Stimulated activated CD4-positive, alpha-beta T cell treated with anti-CD3 and anti-CD28 coated beads, Interleukin-1b, Interleukin-23, amount 100 ng/mL, for 48 hours (primary cell): Measurements from ENCODE around the gene MPHOSPH6.
"Not testable (repeated sequence)": the region's sequence is repeated elsewhere in the genome, so short reads cannot be mapped to it uniquely, and the experiment has no call there.

Experiments
- DNase-seq: peaks from one replicate; pipeline ENCODE4 v3.0.0-alpha.2; 2020

The MPHOSPH6 gene

GRCh38 chr16:82167670-82168069 lies 2.4 kb downstream of the MPHOSPH6 start:
- no peak for DNase-seq

GRCh38 chr16:82160226-82160625 lies 9.8 kb downstream of the MPHOSPH6 start:
- DNase-seq, result no peak

DNA sequence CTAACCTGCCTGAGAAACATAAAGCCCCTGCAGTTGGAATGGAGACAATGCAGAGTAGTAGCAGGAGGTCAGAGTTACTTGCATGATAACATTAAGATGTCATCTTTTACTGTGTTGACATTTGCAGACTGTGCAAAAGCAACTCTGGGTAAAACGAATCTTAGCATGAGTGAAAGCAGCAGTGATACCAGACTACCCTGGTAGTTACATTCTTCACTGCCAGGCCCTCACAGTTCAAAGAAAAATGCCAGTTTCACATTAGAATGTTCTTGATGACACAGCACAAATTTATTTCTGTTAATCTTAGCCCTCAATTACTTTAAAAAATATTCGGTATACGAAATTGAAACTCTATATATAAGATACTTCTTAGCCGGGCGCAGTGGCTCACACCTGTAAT lies 12.2 kb downstream of the MPHOSPH6 start:
- DNase-seq, result no peak

GRCh38 chr16:82157534-82157812 lies 12.6 kb downstream of the MPHOSPH6 start:
- no peak for DNase-seq

DNA sequence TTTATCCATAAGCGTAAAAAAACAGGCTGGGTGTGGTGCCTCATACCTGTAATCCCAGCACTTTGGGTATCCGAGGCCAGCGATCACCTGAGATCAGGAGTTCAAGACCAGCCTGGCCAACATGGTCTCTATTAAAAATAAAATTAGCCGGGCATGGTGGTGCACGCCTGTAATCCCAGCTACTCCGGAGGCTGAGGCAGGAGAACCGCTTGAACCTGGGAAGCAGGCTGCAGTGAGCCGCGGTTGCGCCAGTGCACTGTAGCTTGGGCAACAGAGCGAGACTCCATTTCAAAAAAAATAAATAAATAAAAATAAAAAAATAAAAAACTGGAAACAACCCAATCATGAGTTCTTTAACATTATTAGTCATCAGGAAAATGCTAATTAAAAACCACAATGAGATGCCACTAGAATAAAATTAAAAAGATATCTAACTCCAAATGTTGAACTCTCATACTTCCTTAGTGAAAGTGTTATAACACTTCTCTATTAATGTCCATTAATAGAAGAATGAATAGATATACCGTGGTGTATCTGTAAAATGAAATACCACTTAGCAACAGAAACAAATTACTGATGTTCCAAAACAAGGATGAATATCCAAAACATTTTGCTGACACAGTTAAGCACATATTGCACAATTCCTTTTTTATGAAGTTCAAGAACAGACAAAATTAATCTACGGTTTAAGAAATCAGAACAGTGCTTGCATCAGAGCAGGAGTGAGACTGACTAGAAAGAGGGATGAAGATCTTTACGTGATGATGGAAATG lies 13.1 kb downstream of the MPHOSPH6 start:
- no peak for DNase-seq

- DNase-seq, result no peak
Observed at GRCh38 chr16:82152641-82153112, 17.3 kb downstream of the MPHOSPH6 start.

GRCh38 chr16:82152196-82152595 lies 17.8 kb downstream of the MPHOSPH6 start:
- DNase-seq, result no peak

- DNase-seq, result no peak
Observed at GRCh38 chr16:82150549-82150948, 19.5 kb downstream of the MPHOSPH6 start.

DNA sequence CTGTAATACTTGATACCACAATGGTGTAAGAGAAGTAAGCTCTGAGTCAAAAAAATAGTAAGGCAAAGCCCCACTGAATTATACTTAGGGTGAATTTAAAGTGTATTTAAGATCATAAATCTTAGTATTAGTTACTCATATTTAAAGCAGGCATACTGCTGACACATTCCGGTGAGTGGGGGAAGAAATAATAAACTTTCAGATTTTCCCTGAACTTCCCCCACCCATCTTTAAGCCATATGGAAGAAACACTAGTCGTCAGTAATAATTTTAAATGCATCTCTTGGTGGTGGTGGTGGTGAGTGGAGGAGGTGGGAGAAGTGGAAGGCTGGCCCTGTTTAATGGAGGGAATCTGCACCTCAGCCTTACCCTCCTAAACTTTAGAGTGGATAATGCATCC lies 20.5 kb downstream of the MPHOSPH6 start:
- no peak for DNase-seq

DNA sequence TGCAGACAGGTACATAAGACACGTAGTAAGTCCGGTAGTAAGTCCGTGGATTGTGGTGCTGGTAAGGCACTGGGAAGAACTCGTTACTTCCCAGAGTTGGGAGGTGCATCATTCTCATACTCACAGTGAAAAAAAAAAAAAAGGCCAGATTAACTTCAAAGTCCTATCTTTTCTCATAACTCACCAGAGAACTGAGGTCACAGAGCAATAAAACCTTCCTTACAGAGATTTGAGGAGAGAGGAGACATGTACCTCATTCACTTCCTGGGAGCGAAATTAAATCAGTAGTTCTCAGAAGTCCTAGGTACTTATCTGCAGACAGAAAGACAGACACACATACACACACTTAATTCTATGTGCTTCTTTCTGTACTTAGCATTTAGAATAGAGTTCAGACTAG lies 22.5 kb downstream of the MPHOSPH6 start:
- DNase-seq, result no peak

DNA sequence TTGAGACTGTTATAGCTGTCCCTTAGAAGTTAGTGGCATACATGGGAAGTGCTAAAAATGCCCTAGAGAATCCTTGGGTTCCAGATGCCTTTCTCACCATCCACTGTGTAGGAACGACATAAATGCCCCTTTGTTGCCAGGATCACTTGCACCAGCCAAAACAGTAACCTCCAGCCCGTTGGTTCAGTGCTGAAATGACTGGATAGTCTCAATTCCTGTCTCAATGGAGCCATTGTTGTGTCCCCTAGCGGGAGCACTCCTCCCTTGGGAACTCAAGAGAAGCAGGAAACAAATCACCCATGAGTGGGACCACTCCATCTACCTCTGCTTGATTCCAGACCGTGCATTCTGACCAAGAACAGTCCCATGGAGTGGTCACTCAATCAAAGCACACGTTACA lies 23.1 kb downstream of the MPHOSPH6 start:
- DNase-seq, result no peak

- DNase-seq, result no peak
Observed at GRCh38 chr16:82146556-82146955, 23.5 kb downstream of the MPHOSPH6 start.

GRCh38 chr16:82139286-82139571 lies 30.8 kb downstream of the MPHOSPH6 start:
- DNase-seq, result not testable (repeated sequence)

DNA sequence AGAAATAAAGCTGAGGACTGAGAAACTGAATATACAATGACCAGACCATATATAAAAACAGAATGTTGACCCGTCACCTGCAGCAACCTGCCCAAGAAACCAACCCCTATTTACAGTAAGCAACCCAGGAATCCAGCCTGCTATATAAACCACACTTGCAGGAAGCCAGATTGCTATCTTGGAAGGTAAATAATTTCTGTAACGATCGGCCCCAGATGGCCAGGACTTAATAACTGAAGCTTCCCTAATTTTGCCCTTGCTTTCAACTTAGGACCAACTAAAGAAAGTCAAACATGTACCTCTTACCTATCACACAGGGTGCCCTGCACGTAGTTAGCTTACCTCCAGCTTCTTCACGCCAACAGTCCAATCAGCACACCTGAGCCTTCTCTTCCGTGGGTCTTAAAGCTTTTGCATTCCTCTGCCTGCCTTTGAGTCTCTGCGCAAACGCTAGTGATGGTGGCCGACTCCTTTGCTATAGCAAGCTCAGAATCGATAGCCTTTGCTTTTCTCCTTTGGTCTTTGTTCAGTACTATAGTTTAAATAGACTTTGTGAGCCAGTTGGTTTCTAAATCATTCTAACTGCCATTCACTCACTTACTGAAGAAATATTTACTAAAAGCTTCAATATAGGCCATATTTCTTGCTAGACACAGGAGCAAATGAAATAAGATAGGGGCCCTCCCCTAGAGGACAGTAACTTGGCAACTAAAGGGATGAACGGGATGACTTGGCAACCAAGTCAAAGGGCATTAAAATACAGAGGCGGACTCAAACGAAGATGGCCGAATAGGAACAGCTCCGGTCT lies 31.3 kb downstream of the MPHOSPH6 start:
- DNase-seq, result no peak

DNA sequence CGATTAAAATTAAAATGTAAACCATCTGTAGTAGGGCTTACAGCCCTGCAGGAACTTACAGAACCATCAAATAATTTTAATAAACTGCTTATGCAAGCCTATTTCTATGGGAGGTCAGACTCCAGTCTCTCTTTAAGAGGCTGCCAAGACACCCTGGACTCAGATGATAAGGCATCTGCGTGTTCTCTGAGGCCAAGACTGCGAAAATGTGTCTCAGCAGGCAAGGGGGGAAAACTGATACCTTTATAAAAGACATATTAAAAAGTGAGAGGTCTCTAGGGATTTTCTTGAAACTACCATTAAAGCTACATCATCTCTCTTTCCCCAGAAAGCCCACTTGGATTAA lies 32.2 kb downstream of the MPHOSPH6 start:
- no peak for DNase-seq

DNA sequence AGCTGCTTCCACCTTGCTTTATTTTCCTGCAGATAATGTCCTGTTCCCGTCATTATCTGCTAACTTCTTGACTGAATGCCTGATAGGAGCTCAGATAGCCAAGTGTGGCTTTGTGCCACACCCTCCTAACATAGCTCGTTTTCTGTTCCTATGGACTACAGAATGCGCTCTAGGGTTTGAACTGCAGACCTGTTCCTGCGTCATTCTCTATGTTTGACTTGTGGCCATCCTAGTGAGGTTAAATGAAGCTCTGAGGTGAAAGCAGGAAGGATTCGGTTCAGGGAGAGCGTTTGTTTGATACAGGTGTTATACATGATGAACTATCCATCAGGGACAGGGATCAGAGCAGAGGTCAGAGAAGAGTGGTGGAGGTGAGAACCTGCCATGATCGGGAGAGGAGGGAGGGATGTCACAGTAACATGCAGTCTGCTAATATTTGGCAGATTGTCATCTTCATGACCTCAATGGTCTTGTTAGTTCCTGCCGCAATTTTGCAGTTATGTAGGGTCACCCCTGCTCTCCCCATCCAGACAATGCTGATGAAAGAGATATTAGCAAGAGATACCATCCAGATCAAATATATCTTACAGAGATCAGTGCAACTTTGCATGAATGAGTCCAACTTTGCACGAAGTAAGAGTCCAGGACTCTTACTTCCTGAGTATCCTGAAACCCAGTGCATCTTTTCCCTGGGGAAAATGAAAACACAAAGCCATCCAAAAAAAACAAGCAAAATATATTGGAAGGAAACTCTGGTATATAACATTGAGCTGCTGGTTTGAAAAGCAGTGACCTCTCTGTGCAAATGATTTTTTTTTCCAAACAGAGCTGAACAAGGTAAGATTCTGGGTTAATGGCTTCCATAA lies 32.8 kb downstream of the MPHOSPH6 start:
- no peak for DNase-seq

DNA sequence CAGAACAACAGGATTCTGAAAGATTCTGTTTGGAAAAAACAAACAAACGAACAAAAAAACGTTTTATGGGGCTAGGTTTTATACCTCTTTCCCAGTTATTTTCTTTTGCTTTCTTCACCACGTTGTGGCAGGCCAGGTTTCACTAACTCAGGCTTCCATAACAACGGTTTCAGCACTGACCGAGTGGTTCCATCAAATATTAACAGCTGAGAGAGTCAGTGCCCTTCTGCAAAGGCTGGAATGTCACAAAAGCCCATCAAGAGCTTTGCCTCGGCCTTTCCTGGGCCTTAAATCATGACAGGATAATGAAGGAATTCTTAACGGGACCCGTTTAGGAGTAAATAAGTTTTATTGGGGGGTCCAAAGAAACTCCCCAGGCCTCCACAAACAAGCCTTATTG lies 34.2 kb downstream of the MPHOSPH6 start:
- DNase-seq, result no peak

DNA sequence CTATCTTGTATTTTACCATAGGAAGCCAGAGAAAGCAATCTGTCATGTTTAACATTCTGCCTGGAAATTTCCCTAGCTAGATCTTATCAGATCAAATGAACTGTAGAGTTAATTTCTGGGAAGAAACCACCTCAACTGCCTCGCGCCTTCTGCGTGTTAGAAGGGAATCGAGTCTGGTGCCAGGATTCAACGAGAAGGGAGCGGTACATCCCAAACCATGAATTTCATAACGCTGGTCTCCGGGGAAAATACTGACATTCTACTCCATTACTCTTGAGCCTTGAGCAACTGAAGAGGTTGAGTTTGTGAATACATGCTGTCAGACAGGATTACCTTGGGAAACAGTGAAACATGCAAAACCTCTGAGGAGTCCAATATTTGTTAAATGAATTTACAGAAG lies 35.2 kb downstream of the MPHOSPH6 start:
- DNase-seq, result no peak

- DNase-seq, result no peak
Observed at GRCh38 chr16:82133798-82134197, 36.2 kb downstream of the MPHOSPH6 start.

- DNase-seq, result no peak
Observed at GRCh38 chr16:82129881-82130280, 40.1 kb downstream of the MPHOSPH6 start.

DNA sequence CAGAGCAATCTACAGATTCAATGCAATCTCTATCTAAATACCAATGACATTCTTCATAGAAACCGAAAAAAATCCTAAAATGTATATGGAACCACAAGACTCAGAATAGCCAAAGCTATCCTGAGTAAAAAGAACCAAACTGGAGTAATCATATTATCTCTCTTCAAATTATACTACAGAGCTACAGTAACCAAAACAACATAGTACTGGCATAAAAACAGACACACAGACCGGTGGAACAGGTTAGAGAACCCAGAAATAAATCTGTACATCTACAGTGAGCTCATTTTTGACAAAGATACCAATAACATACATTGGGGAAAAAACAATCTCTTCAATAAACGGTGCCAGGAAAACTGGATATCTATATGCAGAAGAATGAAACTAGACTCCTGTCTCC lies 45.4 kb downstream of the MPHOSPH6 start:
- no peak for DNase-seq

DNA sequence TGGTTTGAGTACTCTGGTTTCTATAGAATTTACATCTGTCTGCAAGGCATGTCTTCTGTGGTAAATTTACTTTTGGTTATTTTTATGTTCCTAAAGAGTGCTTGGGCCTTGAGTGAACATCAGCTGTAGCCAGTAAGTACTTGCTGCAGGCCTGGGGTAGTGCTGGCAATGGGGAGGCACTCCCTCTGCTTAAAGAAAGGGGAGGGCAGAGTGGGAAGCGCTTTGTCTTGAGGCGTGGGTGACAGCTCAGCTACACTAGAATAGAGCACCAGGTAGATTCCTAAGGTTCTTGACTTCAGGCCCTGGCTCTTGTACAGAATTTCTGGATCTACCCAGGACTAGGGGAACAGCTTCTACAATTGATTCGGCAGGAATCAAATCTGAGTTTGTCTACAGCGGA lies 50.6 kb downstream of the MPHOSPH6 start:
- no peak for DNase-seq

- no peak for DNase-seq
Observed at GRCh38 chr16:82118749-82119148, 51.3 kb downstream of the MPHOSPH6 start.

GRCh38 chr16:82116535-82116934 lies 53.5 kb downstream of the MPHOSPH6 start:
- no peak for DNase-seq
